Central memory CD8-positive, alpha-beta T cell (primary cell): ENCODE results near the gene ZSCAN32.

Source experiments
- ATAC-seq: fragments of 150-1000 bp; cut with Tn5 transposase; replicated peaks from 2 replicates; pipeline ENCODE4 v1.10.0; 2022; ENCODE audit warnings: mild to moderate bottlenecking, moderate FRiP score, moderate number of reproducible peaks; ENCODE audit not compliant: poor library complexity, severe bottlenecking; ENCODE audit errors: extremely low read depth
- DNase-seq, 2 donors: peaks; one replicate each; pipeline ENCODE4 v3.0.0; 2021; ENCODE audit warnings: low spot score in 2 of 2
- H3K27ac Mint-ChIP-seq: one replicate; pipeline ENCODE4 v1.8.0; 2022; ENCODE audit warnings: low read depth, mild to moderate bottlenecking, moderate library complexity, mixed read lengths
- H3K27me3 Mint-ChIP-seq: one replicate; pipeline ENCODE4 v1.8.0; 2022; ENCODE audit warnings: mixed read lengths
- H3K36me3 Mint-ChIP-seq: one replicate; pipeline ENCODE4 v1.8.0; 2022; ENCODE audit warnings: mild to moderate bottlenecking, moderate library complexity, mixed read lengths; ENCODE audit not compliant: insufficient read depth
- H3K4me1 Mint-ChIP-seq: one replicate; pipeline ENCODE4 v1.8.0; 2022; ENCODE audit warnings: mixed read lengths
- H3K4me3 Mint-ChIP-seq: one replicate; pipeline ENCODE4 v1.8.0; 2022; ENCODE audit warnings: mild to moderate bottlenecking, moderate library complexity, mixed read lengths
- H3K9me3 Mint-ChIP-seq: one replicate; pipeline ENCODE4 v1.8.0; 2022; ENCODE audit warnings: mixed read lengths

ZSCAN32 gene

DNA sequence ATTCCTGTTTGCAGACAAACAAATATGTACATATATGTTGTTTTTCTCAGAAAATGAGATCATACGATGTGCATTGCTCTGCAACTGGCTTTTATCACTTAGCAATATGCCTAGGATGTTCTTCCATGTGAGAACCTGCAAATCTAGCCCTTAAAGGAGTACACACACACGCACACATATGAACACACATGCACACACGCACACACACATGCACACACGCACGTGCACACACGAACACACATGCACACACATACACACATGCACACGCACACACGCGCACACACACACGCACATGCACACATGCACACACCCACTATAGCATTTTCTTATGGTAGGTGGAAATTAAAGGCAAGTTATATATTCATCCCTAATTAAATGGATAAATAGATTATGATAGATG, 53.2 kb downstream of the ZSCAN32 start:
- DNase-seq (no peak), ATAC-seq (no peak)
- Mint-ChIP-seq H3K36me3 (peaks cover 1% of the 10 kb centered on the region), H3K27ac (no peak overlapping the region), H3K27me3 (no peaks in the 10 kb centered on the region), H3K4me1 (no peaks in the 10 kb centered on the region), H3K4me3 (no peak overlapping the region), H3K9me3 (no peaks in the 10 kb centered on the region)

DNA sequence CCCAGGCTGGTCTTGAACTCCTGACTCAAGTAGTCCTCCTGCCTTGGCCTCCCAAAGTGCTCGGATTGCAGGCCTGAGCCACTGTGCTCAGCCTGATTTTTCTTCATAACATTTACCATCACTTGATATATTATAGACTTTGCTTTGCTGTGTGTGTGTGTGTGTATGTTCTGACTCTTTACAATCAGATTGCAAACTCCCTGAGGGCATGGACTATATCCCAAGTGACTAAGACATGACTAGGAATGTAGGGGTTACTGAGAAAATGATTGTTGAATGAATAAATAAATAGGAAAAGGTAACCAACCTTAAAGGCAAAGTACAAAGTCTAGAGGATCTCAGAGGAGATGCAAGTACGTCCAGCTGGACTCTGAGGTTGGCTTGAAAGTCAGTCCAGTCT, 54.8 kb downstream of the ZSCAN32 start:
- peaks cover 1% of the 10 kb centered on the region for H3K36me3 Mint-ChIP-seq
- H3K4me3 Mint-ChIP-seq, result no peak overlapping the region
- no peaks in the 10 kb centered on the region for H3K9me3 Mint-ChIP-seq
- DNase-seq (no peak), ATAC-seq (no peak)
- no peaks in the 10 kb centered on the region for H3K27me3 Mint-ChIP-seq
- no peak overlapping the region for H3K27ac Mint-ChIP-seq
- no peaks in the 10 kb centered on the region for H3K4me1 Mint-ChIP-seq
